ENCODE results near the gene ACVR2B.

DNA sequence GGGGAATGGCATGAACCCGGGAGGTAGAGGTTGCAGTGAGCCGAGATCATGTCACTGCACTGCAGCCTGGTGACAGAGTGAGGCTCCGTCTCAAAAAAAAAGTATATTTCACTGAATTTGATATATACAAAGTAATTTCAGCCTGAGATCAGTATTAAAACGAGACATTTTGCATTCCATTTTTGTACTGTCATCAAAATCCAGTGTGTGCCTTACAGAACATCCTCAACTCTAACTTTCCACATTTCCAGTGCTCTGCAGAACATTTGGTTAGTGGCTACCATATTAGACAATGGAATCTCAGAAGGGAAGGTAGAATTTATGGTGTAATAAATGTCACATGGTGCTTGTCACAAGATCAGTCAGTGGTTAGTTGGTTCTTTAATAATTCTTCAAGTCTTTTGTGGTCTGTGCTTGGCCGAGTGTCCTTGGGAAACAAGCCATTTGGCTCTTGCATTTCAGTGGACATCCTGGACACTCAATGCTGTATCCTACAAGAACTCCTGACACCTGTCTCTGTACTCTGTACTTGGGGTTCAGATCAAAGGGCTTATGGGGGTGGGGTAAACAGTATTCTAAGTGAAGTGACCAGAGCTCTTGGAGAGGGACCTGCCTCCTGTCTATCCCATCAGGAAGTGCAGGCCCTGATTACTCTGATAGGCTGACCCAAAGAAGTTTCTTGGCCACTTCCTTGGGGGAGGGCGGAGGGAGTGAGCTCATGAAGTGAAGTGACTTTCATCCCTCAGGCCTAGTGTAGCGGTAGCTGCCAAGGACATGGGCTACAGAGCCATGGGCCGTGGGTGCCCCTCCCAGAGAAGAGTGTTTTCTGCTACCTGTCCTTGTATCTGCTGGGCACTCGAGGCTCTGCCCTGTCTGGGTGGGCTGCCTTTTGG lies 3.7 kb downstream of the ACVR2B start:
- TF ChIP-seq CTCF (IDR thresholded peaks at IDR 0.05; ENCODE audit: low read depth, low read length) (no peak), EZH2phosphoT487 (IDR thresholded peaks at IDR 0.05; ENCODE audit: low read depth) (no peak)
